OCI-M1 (cell line): ENCODE results near the gene FBH1.
"Not testable (repeated sequence)": the region's sequence is repeated elsewhere in the genome, so short reads cannot be mapped to it uniquely, and the experiment has no call there.

Source experiments
- DNase-seq: peaks from one replicate; lab custom pipeline; 2025; lab: John Stamatoyannopoulos, UW

Gene FBH1

GRCh38 chr10:5889624-5890451, at the start of gene FBH1, which contains the start of gene ANKRD16:
Gene FBH1, plus strand, starts transcription at chr10:5890243. Its CDS starts 103 bp downstream, at chr10:5890346.
Gene ANKRD16, minus strand, starts transcription at chr10:5889893. Its CDS starts 539 bp downstream, at chr10:5889354.
- peak; percentile 99 for DNase-seq

GRCh38 chr10:5840314-5841307, 49.4 kb upstream of the FBH1 start:
- no peak for DNase-seq

GRCh38 chr10:5841965-5842364, 48.1 kb upstream of the FBH1 start:
- DNase-seq = no peak

- DNase-seq = peak; percentile 34
These were observed 46.2 kb upstream of the FBH1 start for GRCh38 chr10:5843686-5844344.

GRCh38 chr10:5844345-5845055, 45.5 kb upstream of the FBH1 start:
- DNase-seq = no peak

- DNase-seq = not testable (repeated sequence)
These were observed 43.4 kb upstream of the FBH1 start for GRCh38 chr10:5846667-5847066.

GRCh38 chr10:5854131-5854475, 35.9 kb upstream of the FBH1 start:
- no peak for DNase-seq

GRCh38 chr10:5855979-5856700, 33.9 kb upstream of the FBH1 start:
- DNase-seq = no peak

- no peak for DNase-seq
These were observed 33.4 kb upstream of the FBH1 start for GRCh38 chr10:5856701-5857004.

- DNase-seq = no peak
These were observed 31.2 kb upstream of the FBH1 start for GRCh38 chr10:5858811-5859210.

GRCh38 chr10:5860066-5860465, 30.0 kb upstream of the FBH1 start:
- DNase-seq = no peak

GRCh38 chr10:5862360-5862961, 27.6 kb upstream of the FBH1 start:
- DNase-seq = no peak

GRCh38 chr10:5862981-5863685, 26.9 kb upstream of the FBH1 start:
- DNase-seq = not testable (repeated sequence)

GRCh38 chr10:5866451-5867081, 23.5 kb upstream of the FBH1 start:
- peak; percentile 62 for DNase-seq

- peak; percentile 66 for DNase-seq
These were observed 22.9 kb upstream of the FBH1 start for GRCh38 chr10:5867091-5867615.

- not testable (repeated sequence) for DNase-seq
These were observed 21.7 kb upstream of the FBH1 start for GRCh38 chr10:5868383-5868782.

GRCh38 chr10:5869156-5869555, 20.9 kb upstream of the FBH1 start:
- DNase-seq = no peak

GRCh38 chr10:5871596-5871995, 18.4 kb upstream of the FBH1 start:
- DNase-seq = no peak

GRCh38 chr10:5873515-5873995, 16.5 kb upstream of the FBH1 start:
- DNase-seq = peak; percentile 88
